Gastroesophageal sphincter (tissue), 3 donors: ENCODE data around the gene TMEM179B.

ENCODE experiments used
- CTCF ChIP-seq, 4 experiments: fragments of 200-600 bp in 2 of 4; fragments of 450-650 bp in 2 of 4; sonication (generic) in 1 of 4; IDR thresholded peaks; one replicate each; pipeline ENCODE4 v1.5.1; 2017 to 2019; ENCODE audit warnings: antibody characterized with exemption in 4 of 4, mild to moderate bottlenecking in 2 of 4, moderate library complexity in 2 of 4
- EP300 ChIP-seq: sonication (generic); formaldehyde crosslinking; IDR thresholded peaks from one replicate; pipeline ENCODE4 v1.6.1; 2017; ENCODE audit warnings: antibody characterized with exemption, mild to moderate bottlenecking
- POLR2A ChIP-seq, 2 donors: fragments of 450-650 bp; IDR thresholded peaks; one replicate each; pipeline ENCODE4 v1.6.1; 2017; ENCODE audit warnings: antibody characterized with exemption in 2 of 2, mild to moderate bottlenecking in 2 of 2, moderate library complexity in 1 of 2
- POLR2AphosphoS5 ChIP-seq: sonication (generic); formaldehyde crosslinking; IDR thresholded peaks from one replicate; pipeline ENCODE4 v1.6.1; 2017; ENCODE audit warnings: antibody characterized with exemption

GRCh38 chr11:62788991-62789390 is 1.8 kb downstream of the TMEM179B start:
- no peak for TF ChIP-seq CTCF (IDR thresholded peaks at IDR 0.05)
- no peak for TF ChIP-seq POLR2A (IDR thresholded peaks at IDR 0.05)
- no peak for TF ChIP-seq EP300
- no peak for TF ChIP-seq POLR2AphosphoS5
